CD4-positive, alpha-beta T cell (primary cell): ENCODE data around the gene VAPB. TPM values are rescaled to one million over a fixed set of nuclear protein-coding genes. Genes with fewer than 3 reads are reported as not detected.

Experiments used
- ATAC-seq: fragments of 200-7000 bp; cut with Tn5 transposase; one replicate; pipeline ENCODE4 v1.10.0; 2022; ENCODE audit warnings: mild to moderate bottlenecking; ENCODE audit not compliant: poor library complexity
- CTCF ChIA-PET: fragments of 350-600 bp; sonication (Branson Sonifier 250); formaldehyde crosslinking; loops from one replicate; lab custom pipeline; 2021; ENCODE audit warnings: antibody characterized with exemption, inconsistent platforms; lab: Charles Lee
- POLR2A ChIA-PET: fragments of 350-600 bp; sonication (Branson Sonifier 250); formaldehyde crosslinking; loops from one replicate; lab custom pipeline; 2021; ENCODE audit warnings: antibody characterized with exemption, inconsistent platforms; lab: Charles Lee
- DNase-seq, 14 experiments: peaks; one replicate each; pipeline ENCODE4 v3.0.0-alpha.2; 2013 to 2020; ENCODE audit warnings: mixed read lengths in 2 of 14
- H3K27ac ChIP-seq, 2 donors: one replicate each; pipeline versions ENCODE4 v1.5.1 to v1.7.0; 2013; ENCODE audit warnings: low read length in 2 of 2, low read depth in 1 of 2, mild to moderate bottlenecking in 1 of 2
- H3K27me3 ChIP-seq, 2 experiments: 1 replicate in 1 of 2; 2 replicates in 1 of 2; pipeline versions ENCODE4 v1.6.1 to v1.7.0; 2013; ENCODE audit warnings: low read length in 2 of 2, control low read depth in 1 of 2, mild to moderate bottlenecking in 1 of 2, moderate library complexity in 1 of 2; ENCODE audit not compliant: insufficient read depth in 2 of 2, control insufficient read depth in 1 of 2
- H3K36me3 ChIP-seq: one replicate; pipeline ENCODE4 v1.6.1; 2013; ENCODE audit warnings: low read length, control low read depth; ENCODE audit not compliant: insufficient read depth
- H3K4me1 ChIP-seq: one replicate; pipeline ENCODE4 v1.6.1; 2013; ENCODE audit warnings: low read length, control low read depth; ENCODE audit not compliant: insufficient read depth
- H3K4me3 ChIP-seq: one replicate; pipeline ENCODE4 v1.5.1; 2013; ENCODE audit warnings: mild to moderate bottlenecking, low read length, moderate library complexity
- H3K9me3 ChIP-seq, 2 experiments: 1 replicate in 1 of 2; 2 replicates in 1 of 2; pipeline versions ENCODE4 v1.6.1 to v1.7.0; 2013; ENCODE audit warnings: low read length in 2 of 2, mild to moderate bottlenecking in 2 of 2, control low read depth in 1 of 2, moderate library complexity in 1 of 2; ENCODE audit not compliant: control insufficient read depth in 1 of 2, insufficient read depth in 1 of 2
- H3K27ac Mint-ChIP-seq: one replicate; pipeline ENCODE4 v1.8.0; 2020; ENCODE audit warnings: mixed read lengths
- H3K27me3 Mint-ChIP-seq: one replicate; pipeline ENCODE4 v1.8.0; 2021; ENCODE audit warnings: mixed read lengths
- H3K36me3 Mint-ChIP-seq: one replicate; pipeline ENCODE4 v1.8.0; 2021; ENCODE audit warnings: low read depth, mixed read lengths
- H3K4me1 Mint-ChIP-seq: one replicate; pipeline ENCODE4 v1.8.0; 2021; ENCODE audit warnings: low read depth, mixed read lengths
- H3K4me3 Mint-ChIP-seq: one replicate; pipeline ENCODE4 v1.8.0; 2020; ENCODE audit warnings: mild to moderate bottlenecking, mixed read lengths
- H3K9me3 Mint-ChIP-seq: one replicate; pipeline ENCODE4 v1.8.0; 2020; ENCODE audit warnings: mixed read lengths
- intact Hi-C, 2 experiments: fragments of 100-400 bp; cut with DNase I in 1 of 2; cut with micrococcal nuclease in 1 of 2; formaldehyde crosslinking; loops; one replicate each; pipeline versions ENCODE4 v1.15.1 to v1.9.0; 2023 to 2025; cut with DNase I, micrococcal nuclease
- total RNA-seq, 174 experiments: library from RNA in 2 of 174; stranded (reverse) in 2 of 174; gene quantifications; one replicate each; pipeline ENCODE4 v1.2.3 and lab custom pipeline; 2021 to 2026
- TF ChIP-seq, protein P1 (sequence below): fragments of 200-600 bp; IDR thresholded peaks from one replicate; pipeline ENCODE4 v1.8.0; 2022; ENCODE audit warnings: antibody characterized with exemption, mild to moderate bottlenecking

The VAPB gene
- total RNA-seq, 2 experiments from 2014 or later = 25.2 to 29.4 TPM

DNA sequence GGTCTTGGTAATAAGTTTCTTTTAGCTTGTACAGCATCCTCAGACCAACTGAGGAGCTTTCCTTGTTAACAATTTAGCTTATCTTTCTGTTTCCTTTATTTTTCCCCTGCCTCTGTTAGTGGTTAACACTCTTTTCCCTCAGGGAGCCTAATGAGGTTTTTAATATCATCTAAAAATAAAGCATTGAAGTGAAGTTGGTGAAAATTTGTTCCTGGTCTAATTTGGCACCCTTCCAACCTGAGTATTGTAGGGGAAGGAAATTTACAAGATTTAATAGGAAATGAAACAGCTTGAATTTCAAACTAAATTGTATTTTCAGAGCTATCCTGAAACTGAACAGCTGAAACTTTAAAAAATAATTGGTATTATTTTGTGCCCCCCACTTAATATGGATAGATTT lies 28.1 kb upstream of the VAPB start:
- Histone ChIP-seq H3K27ac (no peak overlapping the region), H3K36me3 (peaks cover 60% of the 10 kb centered on the region), H3K27me3 (no peaks in the 10 kb centered on the region), H3K4me1 (no peaks in the 10 kb centered on the region), H3K9me3 (no peaks in the 10 kb centered on the region), H3K4me3 (no peak overlapping the region)
- Mint-ChIP-seq H3K27me3 (no peaks in the 10 kb centered on the region), H3K4me3 (no peak overlapping the region), H3K4me1 (no peaks in the 10 kb centered on the region), H3K27ac (no peak overlapping the region), H3K9me3 (no peaks in the 10 kb centered on the region), H3K36me3 (peaks cover 90% of the 10 kb centered on the region)
- TF ChIP-seq, protein P1, sequence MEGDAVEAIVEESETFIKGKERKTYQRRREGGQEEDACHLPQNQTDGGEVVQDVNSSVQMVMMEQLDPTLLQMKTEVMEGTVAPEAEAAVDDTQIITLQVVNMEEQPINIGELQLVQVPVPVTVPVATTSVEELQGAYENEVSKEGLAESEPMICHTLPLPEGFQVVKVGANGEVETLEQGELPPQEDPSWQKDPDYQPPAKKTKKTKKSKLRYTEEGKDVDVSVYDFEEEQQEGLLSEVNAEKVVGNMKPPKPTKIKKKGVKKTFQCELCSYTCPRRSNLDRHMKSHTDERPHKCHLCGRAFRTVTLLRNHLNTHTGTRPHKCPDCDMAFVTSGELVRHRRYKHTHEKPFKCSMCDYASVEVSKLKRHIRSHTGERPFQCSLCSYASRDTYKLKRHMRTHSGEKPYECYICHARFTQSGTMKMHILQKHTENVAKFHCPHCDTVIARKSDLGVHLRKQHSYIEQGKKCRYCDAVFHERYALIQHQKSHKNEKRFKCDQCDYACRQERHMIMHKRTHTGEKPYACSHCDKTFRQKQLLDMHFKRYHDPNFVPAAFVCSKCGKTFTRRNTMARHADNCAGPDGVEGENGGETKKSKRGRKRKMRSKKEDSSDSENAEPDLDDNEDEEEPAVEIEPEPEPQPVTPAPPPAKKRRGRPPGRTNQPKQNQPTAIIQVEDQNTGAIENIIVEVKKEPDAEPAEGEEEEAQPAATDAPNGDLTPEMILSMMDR = no peak
- DNase-seq (no peak), ATAC-seq (no peak)
- POLR2A ChIA-PET = no interaction called here
- intact Hi-C loops = no loop called here
- CTCF ChIA-PET = interaction anchor here (1.3 kb wide), 1 partner anchor 124 kb away, joined by 3 read pairs; no protein-coding TSS in a partner anchor

DNA sequence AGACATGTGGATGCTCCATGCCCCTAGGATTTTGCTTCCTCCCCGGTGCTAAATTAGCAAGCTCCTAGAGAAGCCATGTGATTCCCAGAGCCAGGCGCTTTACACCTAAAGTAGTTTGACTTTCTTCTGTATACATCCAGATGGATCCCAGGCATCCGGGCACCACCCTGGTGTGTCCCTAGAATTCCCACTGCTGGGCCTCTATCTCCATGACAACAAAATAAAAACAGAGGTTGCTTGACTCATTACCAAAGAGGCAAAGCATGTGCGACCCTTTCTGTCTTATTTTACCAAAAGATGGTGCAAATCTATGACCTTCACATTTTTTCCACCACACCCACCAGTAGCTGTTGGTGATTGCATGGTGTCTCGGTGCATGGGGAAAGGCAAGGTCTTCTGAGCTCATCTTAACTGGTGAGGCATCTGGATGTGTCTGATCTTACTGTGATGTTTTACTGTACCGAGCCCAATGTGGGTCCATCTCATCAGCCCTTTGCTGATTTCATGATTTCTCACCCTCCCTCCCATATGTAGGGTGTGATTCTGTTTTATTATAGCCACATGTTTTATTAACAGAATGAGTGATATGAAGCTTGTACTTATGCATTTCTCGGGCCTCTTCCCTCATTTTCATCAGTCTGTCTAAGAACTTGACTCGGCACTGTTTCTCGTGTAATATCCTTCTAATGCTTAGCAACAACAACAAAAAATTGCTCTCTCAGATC lies 27.4 kb upstream of the VAPB start:
- H3K27me3 Mint-ChIP-seq = no peaks in the 10 kb centered on the region
- no peaks in the 10 kb centered on the region for H3K4me1 Mint-ChIP-seq
- H3K9me3 ChIP-seq = no peaks in the 10 kb centered on the region
- no peaks in the 10 kb centered on the region for H3K27me3 ChIP-seq
- intact Hi-C loops = no loop called here
- H3K4me1 ChIP-seq = no peaks in the 10 kb centered on the region
- TF ChIP-seq, protein P1 = no peak
- ChIA-PET CTCF (interaction anchor here (1.3 kb wide), 1 partner anchor 124 kb away, joined by 3 read pairs; no protein-coding TSS in a partner anchor), POLR2A (no interaction called here)
- no peak overlapping the region for H3K27ac ChIP-seq
- H3K9me3 Mint-ChIP-seq = no peaks in the 10 kb centered on the region
- no peak for DNase-seq
- no peak overlapping the region for H3K27ac Mint-ChIP-seq
- no peak overlapping the region for H3K4me3 Mint-ChIP-seq
- ATAC-seq = no peak
- peaks cover 88% of the 10 kb centered on the region for H3K36me3 Mint-ChIP-seq
- peaks cover 55% of the 10 kb centered on the region for H3K36me3 ChIP-seq
- H3K4me3 ChIP-seq = no peak overlapping the region

DNA sequence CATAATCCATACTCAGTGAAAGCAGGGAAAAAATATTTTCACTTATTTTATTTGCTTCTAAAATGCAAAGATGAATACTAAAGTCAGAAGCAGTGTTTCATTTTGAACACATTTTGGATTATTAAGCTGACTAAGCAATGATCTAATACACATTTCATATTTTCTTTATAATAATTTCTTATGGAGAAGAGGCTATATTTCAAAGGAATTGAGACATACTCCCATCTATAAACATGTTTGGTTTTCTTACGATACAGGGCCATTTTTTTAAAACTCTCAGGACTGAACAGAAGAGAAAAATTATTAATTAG lies 26.9 kb upstream of the VAPB start:
- Mint-ChIP-seq H3K27me3 (no peaks in the 10 kb centered on the region), H3K4me1 (no peaks in the 10 kb centered on the region), H3K36me3 (peaks cover 87% of the 10 kb centered on the region), H3K4me3 (no peak overlapping the region), H3K9me3 (no peaks in the 10 kb centered on the region), H3K27ac (no peak overlapping the region)
- Histone ChIP-seq H3K36me3 (peaks cover 50% of the 10 kb centered on the region), H3K4me3 (no peak overlapping the region), H3K27me3 (no peaks in the 10 kb centered on the region), H3K9me3 (no peaks in the 10 kb centered on the region), H3K4me1 (no peaks in the 10 kb centered on the region), H3K27ac (no peak overlapping the region)
- POLR2A ChIA-PET = no interaction called here
- no peak for DNase-seq
- intact Hi-C loops = no loop called here
- CTCF ChIA-PET = interaction anchor here (1.3 kb wide), 1 partner anchor 125 kb away, joined by 3 read pairs; no protein-coding TSS in a partner anchor
- TF ChIP-seq, protein P1 = no peak
- ATAC-seq = no peak
